Measurements from ENCODE around the gene CCL4L2. TPM values are rescaled to one million over a fixed set of nuclear protein-coding genes. Genes with fewer than 3 reads are reported as not detected.
"Not testable (repeated sequence)": the region's sequence is repeated elsewhere in the genome, so short reads cannot be mapped to it uniquely, and the experiment has no call there.

The CCL4L2 gene
- total RNA-seq, 1 donor from 2014 or later: 1.2 TPM

DNA sequence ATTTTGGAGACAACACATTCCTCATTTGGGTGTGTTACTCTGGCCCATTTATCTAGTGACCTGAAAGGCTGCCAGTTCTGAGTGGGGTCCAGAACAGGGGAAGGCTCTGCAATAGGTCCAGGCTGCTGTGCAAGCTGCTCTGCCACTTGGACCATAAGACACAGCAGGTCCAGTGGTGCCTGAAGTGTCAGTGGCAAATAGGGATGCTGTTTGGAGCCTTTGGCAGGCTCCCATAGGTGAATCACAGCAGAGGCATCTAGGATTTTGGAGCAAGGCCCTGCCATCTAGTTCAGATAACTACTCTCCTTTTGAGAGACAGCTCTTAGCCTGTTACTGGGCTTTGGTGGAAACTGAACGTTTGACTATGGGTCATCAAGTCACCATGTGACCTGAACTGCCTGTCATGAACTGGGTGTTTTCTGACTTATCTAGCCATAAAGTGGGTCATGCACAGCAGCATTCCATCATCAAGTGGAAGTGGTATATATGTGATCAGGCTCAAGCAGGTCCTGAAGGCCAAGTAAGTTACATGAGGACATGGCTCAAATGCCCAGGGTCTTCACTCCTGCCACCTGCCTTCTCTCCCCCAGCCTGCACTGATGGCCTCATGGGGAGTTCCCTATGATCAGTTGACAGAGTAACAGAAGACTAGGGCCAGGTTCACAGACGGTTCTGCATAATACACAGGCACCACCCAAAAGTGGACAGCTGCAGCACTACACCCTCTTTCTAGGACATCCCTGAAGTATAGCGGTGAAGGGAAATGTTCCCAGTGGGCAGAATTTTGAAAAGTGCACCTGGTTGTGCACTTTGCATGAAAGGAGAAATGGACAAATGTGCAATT lies 10.1 kb downstream of the CCL4L2 start:
- not testable (repeated sequence) for DNase-seq (ENCODE audit: low spot score)

GRCh38 chr17:36221581-36222100 lies 10.8 kb downstream of the CCL4L2 start:
- not testable (repeated sequence) for DNase-seq (ENCODE audit: low spot score)

DNA sequence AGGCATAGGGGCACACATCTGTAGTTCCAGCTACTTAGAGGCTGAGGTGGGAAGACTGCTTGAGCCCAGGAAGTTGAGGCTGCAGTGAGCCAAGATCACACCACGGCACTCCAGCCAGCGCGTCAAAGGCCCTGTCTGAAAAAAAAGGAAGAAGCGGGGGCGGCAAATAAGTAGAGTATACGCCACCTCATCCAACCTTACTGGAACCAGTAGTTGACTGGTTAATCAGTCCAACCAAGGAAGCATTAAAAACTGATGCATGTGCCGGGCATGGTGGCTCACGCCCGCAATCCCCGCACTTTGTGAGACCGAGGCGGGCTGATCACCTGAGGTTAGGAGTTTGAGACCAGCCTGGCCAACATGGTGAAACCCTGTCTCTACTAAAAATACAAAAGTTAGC lies 12.1 kb downstream of the CCL4L2 start:
- DNase-seq (ENCODE audit: low spot score): not testable (repeated sequence)

DNA sequence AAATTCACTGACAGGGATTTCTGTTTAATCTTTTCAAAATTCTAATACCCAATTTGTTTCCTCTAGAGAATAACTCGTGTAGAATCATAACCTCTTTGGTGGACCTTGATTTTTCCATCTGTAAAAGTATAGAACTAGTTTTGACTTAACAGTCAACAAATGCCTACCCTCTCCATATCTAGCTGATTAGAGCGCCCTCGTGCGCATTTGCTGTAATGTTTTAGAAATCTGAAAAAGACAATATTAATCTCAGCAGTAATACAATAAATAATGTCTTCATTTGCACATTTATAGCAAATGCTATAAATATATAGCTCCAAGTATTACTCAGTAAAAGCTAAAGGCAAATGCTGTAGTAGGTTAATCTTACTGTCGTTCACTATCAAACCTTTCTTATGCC lies 18.8 kb downstream of the CCL4L2 start:
- DNase-seq (ENCODE audit: low spot score): not testable (repeated sequence)

DNA sequence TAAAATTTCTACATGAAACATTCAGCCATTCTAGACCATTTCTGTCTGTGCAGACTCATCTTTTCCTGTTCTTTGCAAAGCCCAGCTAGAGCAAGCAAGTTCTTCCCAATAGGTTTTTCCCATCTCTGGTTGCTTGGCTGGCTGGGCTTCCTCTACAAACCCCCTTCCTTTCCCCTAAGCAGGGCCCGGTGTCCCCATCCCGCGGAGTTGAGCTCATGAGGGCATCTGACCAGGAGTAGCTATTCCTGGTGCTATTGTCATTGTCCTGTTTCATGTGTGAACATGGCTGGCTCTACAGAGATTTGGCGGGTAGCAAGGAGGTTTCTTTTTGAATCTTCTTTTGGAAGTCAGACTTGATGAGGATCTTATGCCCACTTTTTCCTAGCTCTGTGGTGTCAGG lies 31.2 kb downstream of the CCL4L2 start:
- not testable (repeated sequence) for DNase-seq (ENCODE audit: low spot score)

Other genes with a start within 250 kb of the CCL4L2 start
- not detected for gene CCL16, start 229.6 kb upstream of the CCL4L2 start, total RNA-seq
- gene CCL14, start 224.3 kb upstream of the CCL4L2 start, total RNA-seq: 61.1 TPM
- not detected for gene CCL15, start 209.5 kb upstream of the CCL4L2 start, total RNA-seq
- gene CCL23, start 193.1 kb upstream of the CCL4L2 start, total RNA-seq: 5.2 TPM
- 51.9 TPM for gene CCL18, start 146.8 kb upstream of the CCL4L2 start, total RNA-seq
- gene CCL3, start 120.9 kb upstream of the CCL4L2 start, total RNA-seq: 33.7 TPM
- gene CCL4, start 107.2 kb upstream of the CCL4L2 start, total RNA-seq: 25.3 TPM
- gene TBC1D3B, start 34.4 kb upstream of the CCL4L2 start, total RNA-seq: 3.3 TPM
- gene CCL3L1, start 14.3 kb upstream of the CCL4L2 start, total RNA-seq: 1.2 TPM
- gene TBC1D3I, start 53.5 kb downstream of the CCL4L2 start, total RNA-seq: 0.19 TPM
- not detected for gene TBC1D3G, start 112.8 kb downstream of the CCL4L2 start, total RNA-seq
- gene TBC1D3H, start 177.4 kb downstream of the CCL4L2 start, total RNA-seq: not detected